GM15510 (cell line): Measurements from ENCODE around the gene UBAC2.

Experiments used
- POLR2A ChIP-seq: IDR thresholded peaks from 3 replicates; pipeline ENCODE4 v1.6.1; 2011; ENCODE audit warnings: borderline replicate concordance; ENCODE audit not compliant: insufficient read length; ENCODE audit errors: extremely low read depth

UBAC2 gene

DNA sequence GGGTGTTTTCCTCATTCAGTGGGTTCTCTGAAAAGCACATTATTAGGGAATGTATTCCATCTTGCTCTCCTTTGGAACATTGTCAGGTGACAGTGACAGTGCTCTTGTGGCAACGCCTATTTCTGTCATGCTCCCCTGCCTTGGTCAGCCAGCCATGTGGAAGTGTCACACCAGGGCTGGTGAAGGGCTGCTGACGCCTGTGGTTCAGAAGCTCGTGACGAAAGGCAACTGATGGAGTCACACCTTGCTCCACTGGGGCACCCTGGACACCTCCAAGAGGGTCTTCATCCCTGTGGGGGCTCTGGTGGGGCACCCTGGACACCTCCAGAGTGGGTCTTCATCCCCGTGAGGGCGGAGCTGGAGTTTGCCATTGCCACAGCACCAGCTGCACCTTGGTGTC lies 175.5 kb downstream of the UBAC2 start:
- no peak for TF ChIP-seq POLR2A

DNA sequence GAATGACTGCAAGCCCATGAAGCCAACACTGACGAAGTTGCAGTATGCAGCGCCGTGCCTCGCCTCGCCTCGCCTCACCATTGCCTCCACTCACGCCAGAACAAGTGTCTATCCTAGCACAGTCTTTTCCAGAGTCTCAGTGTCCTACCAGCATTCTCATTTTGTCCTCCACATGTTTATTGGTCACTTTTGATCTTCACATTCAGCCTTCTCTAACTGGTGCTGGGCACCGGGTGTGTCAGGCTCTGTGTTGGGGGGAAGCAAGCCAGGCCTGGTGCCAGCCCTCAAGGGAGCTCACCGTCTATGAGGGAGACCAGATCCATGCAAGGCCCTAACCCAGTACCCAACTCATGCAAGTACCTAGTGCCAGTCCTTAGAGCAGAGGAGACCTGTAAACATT lies 176.3 kb downstream of the UBAC2 start:
- TF ChIP-seq POLR2A: no peak

DNA sequence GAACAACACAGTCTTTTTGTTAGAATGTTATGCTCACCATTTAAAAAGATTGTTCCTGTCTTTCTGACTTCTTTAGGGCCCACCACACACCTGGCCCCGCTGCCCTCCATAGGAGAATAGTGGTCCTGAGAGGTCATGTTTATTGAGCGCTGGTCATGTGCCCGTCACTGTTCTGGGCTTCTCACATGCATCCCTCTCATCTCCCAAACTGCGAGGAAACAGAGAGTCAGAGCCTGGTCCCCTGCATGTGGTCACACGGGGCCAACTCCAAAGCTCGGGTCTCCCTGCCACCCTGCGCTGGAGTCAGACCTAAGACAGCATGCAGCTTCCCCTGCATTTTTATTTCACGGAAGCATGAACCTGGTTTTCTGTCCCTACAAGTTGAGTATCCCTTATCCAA lies 177.0 kb downstream of the UBAC2 start:
- no peak for TF ChIP-seq POLR2A

DNA sequence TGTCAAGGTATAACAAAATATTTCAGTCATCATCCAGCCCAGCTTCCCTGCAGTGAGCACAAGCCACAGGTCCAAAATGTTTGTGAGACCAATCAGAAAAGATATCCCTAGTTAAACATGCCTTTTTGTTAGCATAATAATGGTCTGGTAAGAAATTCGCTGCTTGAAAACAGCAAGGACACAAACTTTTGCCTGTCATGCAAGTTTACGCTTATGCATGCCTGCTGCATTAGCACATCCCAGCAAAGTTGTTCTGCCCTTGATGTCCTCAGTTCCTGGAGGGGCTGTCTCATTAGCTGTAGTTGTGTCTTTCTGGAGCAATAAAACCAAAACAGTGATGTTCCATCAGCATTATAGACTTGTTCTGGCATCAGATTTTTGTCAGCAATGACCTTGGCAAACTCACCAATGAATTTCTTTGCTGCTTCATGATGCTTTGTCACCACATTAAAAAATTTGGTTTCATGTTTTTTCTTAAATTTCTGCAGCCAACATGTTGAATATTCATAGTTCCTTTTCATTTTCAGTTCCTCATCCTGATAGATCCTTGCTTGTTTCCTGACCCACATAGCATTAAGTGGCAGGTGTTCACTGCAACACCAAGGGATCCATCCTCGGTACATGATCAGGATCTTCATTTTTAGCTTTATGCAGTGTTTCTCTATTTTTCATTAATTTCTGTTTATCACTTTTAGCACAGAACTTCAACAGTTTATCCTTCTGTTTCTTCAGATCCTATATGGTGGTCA lies 178.5 kb downstream of the UBAC2 start:
- TF ChIP-seq POLR2A: no peak

DNA sequence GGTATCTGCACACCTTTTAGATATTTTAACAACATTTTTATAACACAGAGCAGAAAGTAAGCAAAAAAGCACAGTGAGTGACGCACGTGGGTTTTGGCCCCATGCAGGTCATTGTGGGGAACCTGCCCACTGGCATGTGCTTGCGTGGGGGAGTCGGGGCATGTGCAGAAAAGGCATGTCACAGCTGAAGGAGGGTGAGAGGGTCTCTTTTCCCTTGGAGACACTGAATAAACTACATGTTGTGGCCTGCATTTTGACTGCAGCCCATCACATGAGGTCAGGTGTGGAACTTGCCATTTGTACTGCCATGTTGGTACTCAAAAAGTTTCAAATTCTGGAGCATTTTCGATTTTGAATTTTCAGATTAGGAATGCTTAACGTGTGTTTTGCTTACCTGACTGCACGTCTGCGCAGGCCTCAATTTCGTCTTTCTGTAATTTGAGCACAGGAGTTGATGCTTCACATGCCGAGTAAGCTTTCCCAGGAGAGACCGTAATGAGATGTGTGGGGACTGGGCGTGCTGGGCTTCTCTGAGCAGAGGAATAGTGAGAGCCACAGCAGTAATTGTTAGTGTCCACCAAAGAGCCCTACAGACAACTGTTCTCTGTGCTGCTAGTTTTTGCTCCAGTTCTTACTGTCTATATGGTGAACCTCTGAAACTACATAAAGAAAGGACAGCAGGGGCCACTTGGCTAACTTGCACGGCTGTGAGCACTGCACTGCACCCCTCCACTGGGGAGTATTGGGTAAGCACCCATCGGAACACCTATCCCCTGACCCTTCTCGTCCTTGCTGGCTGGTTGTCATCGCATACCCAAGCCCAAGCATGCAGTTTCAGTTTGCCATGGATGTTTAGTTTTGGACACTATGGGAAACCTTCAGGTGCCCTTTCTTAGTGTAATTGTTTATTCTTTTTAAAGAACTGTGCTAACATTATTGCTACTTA lies 179.5 kb downstream of the UBAC2 start:
- no peak for TF ChIP-seq POLR2A

DNA sequence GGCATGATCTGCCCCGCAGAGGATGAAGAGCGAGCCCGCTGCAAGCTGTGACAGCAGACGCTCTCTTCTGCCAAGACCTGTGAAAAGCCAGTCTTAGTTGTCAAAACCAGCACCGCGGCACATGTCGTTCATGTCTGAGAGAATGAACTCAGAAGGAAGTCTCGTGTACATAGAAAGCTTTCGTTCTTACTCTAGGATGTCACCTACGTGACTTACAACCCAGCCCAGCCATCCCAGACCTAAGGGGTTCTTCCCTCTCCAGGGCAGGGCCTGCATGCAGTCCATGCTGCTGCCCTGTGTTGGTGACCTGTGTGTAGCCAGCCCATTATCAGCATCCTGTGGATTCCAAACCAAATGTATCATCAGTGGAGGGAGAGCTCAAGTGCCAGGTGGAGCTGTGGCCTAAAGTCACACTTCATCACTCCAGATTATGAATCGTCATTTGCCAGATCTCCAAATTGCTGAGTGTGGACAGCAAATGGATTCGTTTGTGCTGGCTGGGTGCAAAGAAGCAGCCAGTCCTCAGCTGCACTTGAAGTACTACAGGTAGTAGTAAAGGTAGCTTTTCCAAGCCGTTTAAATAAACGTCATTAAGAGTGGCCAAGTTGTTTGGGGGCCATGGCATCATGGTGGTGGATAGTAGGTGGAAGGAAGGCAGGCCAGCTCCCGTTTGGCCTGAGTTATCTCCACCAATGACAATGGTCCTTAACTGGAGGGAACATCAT lies 180.4 kb downstream of the UBAC2 start:
- TF ChIP-seq POLR2A: no peak

DNA sequence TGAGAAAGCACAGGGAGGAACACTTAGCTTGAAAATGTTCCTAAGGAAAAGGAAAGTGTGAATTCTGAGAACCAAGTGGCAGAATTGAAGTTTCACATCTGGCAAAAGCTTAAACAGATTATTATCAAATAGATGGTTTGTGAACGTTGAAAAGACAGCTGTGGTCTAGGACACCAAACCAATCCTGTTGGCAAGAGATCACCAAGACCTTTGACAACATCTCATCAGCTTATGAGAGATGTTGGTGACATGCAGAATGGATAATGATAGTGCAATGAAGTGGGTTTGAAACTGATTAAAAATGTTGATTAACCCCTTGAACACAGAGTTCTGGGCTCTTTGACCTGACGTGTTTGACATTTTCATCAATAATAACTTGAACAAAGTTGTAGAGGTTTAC lies 181.1 kb downstream of the UBAC2 start:
- TF ChIP-seq POLR2A: no peak

DNA sequence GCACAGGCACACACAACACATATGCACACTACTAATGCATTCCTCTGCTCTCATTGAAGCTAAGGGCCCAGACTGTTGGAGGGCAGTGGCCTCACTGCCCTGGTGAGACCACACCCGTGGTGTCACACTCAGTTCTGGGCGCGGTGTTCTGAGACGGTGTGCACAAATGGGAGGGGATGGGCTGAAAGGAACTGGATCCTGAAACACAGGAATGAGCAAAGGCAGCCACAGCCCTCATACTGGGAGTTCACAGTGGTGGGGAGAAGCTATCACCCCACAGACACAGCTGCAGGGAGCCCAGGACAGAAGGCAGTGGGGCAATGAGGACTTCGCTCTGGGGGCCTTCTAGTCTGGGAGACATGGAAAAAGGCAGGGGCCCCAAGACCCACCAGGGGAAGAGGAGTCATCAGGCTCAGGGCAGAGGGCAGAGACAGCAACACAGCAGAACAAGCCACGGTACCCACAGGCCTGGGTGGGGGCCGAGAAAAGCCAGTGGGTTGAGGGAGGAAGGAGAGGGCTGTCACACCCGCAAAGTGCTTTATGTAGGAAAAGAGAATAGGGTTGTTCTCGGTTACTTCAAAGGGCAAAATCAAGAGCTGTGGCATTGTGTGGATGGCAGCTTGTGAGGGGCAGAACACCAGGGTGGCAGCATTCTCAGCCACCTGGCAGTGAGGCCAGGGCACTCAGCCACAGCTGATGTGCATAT lies 181.9 kb downstream of the UBAC2 start:
- no peak for TF ChIP-seq POLR2A

DNA sequence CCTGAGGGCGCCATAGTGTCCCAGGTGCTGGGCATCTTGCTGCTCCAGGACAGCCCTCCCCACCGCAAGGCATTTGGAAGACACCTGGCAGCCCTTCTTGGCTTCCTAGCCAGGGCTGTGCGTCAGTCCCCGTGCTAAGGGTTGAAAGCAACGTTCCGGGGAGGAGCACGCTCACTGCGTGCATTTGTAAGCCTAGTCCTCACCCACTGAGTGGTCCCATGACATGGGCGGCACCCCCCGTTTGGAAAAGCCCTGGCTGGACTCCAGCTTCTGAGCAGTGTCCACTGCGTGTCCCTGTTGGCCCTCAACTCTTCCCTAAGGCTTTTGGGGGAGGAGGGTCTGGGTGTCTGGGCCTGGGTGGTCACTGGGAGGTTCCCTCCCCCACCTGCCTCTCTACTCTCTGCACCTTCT lies 182.9 kb downstream of the UBAC2 start:
- TF ChIP-seq POLR2A: no peak

DNA sequence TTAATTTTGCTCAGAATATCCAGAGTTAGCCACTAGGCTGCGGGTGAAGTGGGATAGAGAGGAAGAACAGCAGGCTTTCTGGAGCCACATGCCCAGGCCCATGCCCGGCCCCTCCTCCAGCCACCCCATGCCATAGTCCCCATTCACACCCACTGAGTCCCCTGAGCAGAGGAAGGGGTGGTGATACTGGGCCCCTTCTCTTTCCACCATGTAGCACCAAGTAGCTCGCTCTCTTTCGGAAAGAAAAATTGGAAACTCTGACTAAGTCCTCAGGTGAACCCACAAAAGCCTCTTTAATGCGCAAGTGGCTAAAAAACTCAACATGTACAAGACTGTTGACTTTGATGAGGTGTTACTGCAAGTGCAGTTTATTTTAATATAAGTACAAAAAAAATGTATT lies 183.3 kb downstream of the UBAC2 start:
- no peak for TF ChIP-seq POLR2A

DNA sequence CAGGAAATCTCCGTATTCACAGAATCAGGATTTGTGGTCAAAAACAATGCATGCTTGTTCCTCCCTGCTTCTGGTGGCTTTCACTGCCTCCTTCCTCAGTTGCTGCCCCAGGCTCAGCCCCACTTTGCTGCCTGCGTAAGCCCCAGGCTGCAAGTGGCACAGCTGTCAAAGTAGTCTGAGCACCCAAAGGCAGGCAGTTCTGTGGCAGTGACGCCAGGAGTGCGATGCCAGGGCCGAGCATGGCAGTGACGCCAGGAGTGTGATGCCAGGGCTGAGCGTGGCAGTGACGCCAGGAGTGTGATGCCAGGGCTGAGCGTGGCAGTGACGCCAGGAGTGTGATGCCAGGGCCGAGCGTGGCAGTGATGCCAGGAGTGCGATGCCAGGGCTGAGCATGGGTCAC lies 183.8 kb downstream of the UBAC2 start:
- TF ChIP-seq POLR2A: no peak

DNA sequence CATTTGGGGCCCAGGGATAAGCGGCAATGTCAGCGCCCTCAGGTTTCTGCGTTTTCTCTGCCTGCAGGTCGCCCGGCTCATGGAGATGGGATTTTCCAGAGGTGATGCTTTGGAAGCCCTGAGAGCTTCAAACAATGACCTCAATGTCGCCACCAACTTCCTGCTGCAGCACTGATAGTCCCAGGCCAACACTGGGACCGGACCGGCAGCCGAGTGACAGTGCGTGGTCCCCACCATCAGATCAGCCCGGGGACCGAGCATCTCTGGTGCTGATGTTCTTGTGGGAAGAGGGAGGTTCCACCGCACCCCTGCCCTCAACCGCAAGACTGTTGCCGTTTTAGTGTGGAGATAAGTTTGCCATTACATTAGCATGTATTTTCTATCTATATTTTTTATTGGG lies 184.5 kb downstream of the UBAC2 start:
- TF ChIP-seq POLR2A: no peak

DNA sequence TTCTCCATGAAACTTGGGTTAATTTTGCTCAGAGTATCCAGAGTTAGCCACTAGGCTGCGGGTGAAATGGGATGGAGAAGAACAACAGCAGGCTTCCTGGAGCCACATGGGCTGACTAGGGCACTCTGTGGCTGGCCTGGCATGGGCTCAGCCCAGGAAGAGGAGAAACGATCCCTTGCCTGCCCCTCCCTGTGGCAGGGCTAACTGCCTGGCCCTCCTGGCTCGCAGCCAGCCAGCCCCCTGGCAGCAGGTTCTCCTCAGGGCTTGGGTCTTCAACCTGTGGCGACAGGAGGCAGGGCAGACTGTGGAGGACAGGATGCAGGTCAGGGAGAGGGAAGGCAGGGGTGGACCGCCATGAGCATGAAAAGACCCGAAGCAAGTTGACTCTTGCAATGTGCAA lies 185.3 kb downstream of the UBAC2 start:
- TF ChIP-seq POLR2A: no peak

DNA sequence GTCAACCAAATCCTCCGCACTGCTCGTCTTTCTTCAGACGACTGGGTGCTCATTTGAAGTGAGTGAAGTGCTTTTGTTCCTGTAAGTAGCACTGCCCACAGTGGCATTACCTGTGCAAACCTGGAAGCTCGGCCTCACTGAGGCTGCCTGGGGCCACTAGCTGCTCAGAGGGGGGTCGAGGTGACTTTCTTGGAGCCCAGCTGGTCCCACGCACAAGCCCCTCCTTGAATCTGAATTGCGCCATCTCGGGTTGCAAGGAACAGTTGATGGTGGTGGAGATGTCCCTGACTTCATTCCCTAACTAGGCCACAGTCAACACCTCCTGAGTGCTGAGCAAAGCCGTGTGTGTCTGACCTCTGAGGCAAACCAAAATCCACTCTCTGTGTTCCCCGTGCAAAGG lies 185.8 kb downstream of the UBAC2 start:
- no peak for TF ChIP-seq POLR2A
